NCI-H69 (cell line): ENCODE results near the gene ZNF532.
"Not testable (repeated sequence)": the region's sequence is repeated elsewhere in the genome, so short reads cannot be mapped to it uniquely, and the experiment has no call there.

Experiments
- DNase-seq: peaks from one replicate; lab custom pipeline; 2025; lab: John Stamatoyannopoulos, UW

The ZNF532 gene

GRCh38 chr18:58902961-58903360 lies 38.3 kb downstream of the ZNF532 start:
- no peak for DNase-seq

DNA sequence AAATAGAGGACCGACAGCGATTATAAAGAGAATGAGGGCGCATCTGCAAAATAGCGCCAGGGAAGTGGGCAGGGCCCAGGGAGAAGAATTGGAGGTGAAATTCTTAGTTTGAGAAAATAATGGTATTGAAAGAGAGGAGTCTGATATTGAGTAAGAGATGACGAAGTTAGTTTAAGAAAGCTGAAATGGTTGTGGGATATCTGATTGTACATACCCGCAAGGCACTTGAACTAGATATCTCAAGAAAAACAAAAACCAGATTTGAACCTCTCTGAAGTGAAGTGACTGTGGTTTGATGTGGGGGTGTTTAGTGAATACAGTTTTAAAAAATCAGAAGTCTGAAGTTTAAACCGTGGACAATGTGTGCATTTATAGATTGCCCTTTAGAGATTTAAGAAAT lies 38.9 kb downstream of the ZNF532 start:
- no peak for DNase-seq

GRCh38 chr18:58905777-58906428 lies 41.2 kb downstream of the ZNF532 start:
- DNase-seq = no peak

DNA sequence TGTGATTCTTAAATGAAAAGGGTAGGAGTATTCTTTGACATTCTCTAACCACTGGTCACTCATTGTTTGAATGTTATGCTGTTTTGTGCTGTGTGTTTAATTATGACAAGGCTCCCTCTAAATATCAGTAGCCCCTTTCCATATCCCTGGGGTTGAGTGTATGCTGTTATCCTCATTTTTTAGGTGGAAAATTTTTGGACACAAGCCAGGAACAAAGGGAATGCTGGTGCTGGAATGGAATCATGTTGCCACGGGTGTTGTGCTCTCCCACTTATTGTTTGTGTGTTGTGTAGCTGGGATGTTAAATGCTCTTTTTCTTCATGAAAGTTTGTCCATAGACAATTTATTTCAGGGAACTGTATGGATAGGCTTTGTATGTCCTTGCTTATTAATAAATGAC lies 43.3 kb downstream of the ZNF532 start:
- DNase-seq = peak; percentile 47

DNA sequence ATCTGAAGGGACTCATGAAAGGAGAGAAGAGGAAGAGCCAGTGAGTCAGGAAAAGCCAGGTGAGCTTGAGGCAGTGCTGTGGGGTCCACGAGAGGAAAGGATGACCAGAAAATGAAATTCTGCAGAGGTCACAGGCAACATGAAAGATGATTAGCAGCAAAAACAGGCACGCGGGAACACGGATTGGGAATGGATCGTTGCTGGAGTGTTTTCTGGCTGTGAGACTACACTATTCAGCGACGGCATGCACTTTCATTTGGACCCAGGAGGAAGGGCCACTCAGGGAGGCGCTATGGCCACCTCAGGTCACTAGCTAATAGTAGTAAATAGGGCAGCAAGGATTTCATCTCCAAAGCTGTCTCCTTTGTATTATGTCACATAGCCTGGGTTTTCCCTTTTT lies 44.8 kb downstream of the ZNF532 start:
- DNase-seq = no peak

DNA sequence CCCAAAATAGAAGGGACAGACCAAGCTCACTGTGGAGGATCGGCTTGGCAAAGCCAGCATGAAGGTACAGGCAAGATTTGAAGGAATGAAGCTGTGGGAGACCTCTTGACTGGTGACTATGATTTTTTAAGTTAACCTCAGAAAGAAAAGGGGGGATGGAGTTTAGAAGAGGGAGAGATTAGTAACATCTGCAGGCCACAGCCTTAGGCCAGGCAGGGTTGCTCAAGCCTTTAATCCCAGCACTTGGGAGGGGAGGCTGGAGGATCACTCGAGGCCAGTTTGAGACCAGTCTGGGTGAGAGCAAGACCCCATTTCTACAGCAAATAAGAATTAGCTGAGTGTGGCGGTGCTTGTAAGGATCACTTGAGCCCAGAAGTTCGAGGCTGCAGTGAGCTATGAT lies 46.6 kb downstream of the ZNF532 start:
- no peak for DNase-seq

GRCh38 chr18:58911766-58912165 lies 47.1 kb downstream of the ZNF532 start:
- DNase-seq = no peak

DNA sequence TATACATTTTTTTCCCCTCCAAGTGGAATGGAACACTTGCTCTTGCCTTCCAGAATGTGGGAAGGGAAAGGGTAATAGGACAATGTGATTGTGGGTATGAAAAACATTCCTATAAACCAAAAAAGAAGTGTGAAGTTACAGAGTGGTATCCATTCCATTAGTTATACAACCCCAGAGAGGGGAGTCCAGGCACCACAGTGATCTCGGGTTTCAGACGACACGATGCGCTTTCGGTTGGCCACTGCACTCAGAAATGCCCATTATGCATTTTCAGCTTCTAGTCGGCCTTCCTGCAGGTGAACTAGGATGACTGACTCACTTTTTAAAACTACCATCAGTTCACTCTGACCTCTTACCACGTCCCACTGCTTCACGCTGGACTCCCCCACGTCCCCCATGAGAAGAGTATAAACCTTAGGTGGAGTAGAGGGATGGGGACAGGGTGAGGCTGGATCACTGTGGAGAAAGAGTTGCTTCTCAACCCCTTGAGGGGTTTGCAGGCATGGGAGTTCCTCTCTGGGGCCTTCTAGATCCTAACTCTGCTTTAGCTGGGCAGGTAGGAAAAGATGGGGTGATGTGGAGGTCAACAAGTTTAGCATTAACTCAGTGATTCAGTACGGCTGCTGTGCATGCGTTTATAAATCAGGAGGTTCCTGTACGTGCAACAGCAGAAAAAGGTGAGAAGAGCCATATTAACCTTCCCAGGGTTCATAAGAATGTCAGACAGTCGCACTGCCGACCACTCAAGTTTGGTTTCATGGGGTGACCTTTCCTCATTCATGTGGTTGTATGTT lies 50.5 kb downstream of the ZNF532 start:
- no peak for DNase-seq

GRCh38 chr18:58915995-58916394 lies 51.3 kb downstream of the ZNF532 start:
- peak; percentile 34 for DNase-seq

DNA sequence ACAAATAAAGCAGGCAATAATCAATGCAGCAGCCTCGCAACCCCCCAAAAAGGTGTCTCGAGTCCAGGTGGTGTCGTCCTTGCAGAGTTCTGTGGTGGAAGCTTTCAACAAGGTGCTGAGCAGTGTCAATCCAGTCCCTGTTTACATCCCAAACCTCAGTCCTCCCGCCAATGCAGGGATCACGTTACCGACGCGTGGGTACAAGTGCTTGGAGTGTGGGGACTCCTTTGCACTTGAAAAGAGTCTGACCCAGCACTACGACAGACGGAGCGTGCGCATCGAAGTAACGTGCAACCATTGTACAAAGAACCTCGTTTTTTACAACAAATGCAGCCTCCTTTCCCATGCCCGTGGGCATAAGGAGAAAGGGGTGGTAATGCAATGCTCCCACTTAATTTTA lies 55.3 kb downstream of the ZNF532 start:
- DNase-seq = not testable (repeated sequence)

- no peak for DNase-seq
Measured at GRCh38 chr18:58922995-58923394, 58.3 kb downstream of the ZNF532 start.

- DNase-seq = no peak
Measured at GRCh38 chr18:58924473-58924872, 59.8 kb downstream of the ZNF532 start.

DNA sequence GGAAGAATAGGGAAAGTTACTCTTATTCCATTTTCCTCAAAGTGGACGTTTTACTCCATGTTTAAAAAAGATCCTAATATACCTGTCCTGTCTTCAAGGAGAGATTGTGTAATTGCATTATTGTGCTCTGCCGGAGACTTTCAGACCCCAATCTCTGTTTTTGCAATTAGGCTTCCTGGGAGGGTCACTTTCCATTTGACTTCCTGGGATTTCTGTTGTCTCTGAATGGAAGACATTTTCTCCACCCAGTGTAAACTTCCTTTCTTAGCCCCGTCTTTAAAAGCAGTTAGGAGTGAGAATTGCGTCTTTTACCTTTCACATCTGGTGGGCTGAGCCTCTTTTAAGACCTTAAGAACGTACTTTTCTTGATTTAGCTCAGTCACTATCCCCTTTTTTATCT lies 63.0 kb downstream of the ZNF532 start:
- no peak for DNase-seq

DNA sequence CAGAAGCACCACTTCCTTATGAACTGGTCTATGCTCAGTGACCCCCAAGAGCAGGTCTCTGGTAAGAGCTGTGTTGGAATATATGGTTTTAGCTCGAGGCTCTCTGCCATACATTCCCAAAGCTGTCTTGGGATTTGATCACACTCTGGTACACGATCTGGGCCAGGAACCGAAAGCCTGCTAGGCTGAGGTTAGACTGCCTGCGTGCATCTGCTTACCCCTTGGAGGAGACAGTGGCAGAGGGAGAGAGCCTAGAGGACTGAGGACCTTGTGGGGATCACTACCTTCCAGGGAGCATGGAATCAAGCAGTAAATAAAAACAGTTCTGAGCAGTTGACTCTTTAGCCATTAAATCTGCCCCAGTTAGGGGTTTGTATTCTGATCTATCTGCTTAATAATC lies 63.7 kb downstream of the ZNF532 start:
- no peak for DNase-seq

DNA sequence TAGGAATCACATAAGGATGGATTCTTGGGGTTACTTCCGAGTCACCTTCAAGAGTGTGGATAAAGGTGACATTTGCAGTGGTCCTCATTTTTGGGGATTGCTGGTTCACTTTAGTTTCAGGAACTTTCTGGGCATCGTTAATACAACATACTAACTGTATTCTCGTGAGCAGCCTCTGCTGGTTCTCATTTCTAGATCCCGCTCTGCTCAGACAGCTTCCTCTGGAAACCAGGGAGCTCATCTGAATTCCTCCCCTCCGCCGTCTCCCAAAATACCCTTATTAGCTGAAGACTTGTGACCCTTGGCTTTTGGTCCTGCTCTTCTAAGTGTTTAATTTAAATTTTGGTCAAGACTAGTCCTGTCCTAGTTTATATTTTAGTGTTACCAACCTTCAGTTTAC lies 64.5 kb downstream of the ZNF532 start:
- no peak for DNase-seq

DNA sequence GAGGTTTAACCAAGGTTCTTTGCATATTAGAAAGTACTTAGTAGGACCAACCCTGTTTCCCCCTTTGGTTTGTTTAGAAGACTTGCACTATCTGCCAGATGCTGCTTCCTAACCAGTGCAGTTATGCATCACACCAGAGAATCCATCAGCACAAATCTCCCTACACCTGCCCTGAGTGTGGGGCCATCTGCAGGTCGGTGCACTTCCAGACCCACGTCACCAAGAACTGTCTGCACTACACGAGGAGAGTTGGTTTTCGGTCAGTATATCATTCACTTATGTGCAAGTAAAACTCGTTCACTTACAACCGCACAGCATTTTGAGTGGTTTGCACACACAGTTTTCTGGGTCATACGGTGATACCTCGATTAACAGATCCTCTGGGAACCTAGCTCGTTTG lies 69.7 kb downstream of the ZNF532 start:
- DNase-seq = peak; percentile 59

- peak; percentile 70 for DNase-seq
Measured at GRCh38 chr18:58934933-58935577, 70.4 kb downstream of the ZNF532 start.

GRCh38 chr18:58937071-58937886 lies 72.6 kb downstream of the ZNF532 start:
- no peak for DNase-seq

GRCh38 chr18:58937887-58938267 lies 73.2 kb downstream of the ZNF532 start:
- no peak for DNase-seq

GRCh38 chr18:58941426-58942099 lies 76.9 kb downstream of the ZNF532 start:
- DNase-seq = no peak

GRCh38 chr18:58943896-58944295 lies 79.2 kb downstream of the ZNF532 start:
- DNase-seq = no peak
